ENCODE results near the gene AGMO. TPM values are rescaled to one million over a fixed set of nuclear protein-coding genes. Genes with fewer than 3 reads are reported as not detected.

AGMO gene
- total RNA-seq, 1 donor from 2014 or later = 1.2 TPM

DNA sequence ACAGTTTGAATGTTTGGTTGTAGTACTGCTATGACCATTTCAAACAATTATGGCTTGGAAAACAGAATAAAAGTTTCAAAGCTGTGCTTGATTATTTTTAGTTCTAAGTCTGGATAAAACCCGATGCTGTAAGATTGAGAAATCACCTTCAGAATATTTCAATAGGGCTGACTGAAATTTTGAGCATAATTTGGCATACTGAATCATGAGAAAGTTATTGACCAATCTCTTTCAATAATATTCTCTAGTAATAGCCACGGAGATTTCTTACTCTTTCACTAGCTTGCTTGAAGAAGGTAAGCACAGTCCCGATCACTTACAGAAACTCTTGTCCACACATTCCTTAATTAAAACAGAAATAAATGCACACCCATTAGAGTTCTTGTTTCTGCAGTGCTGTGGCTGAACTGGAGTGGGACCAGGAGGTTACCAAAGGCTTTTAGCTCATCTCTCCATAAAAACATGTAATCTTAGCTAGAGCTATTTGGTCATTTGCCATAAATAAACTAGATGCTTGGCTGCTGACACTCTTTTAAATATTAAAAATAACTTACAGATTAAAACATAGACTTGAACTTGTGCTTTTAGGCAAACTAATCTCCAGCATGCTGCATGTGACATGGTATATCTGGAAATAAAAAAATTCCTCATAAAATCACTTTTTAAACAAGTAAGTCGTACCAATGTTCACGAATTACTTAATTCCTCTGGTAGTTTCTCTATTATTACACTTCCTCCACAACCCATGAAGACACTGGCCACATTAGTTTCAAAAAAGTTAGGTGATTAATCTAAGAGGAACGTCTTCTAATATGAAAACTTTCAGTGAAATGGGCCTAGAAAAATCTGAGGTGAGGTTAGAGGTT lies 97.8 kb downstream of the AGMO start:
- DNase-seq = no peak

DNA sequence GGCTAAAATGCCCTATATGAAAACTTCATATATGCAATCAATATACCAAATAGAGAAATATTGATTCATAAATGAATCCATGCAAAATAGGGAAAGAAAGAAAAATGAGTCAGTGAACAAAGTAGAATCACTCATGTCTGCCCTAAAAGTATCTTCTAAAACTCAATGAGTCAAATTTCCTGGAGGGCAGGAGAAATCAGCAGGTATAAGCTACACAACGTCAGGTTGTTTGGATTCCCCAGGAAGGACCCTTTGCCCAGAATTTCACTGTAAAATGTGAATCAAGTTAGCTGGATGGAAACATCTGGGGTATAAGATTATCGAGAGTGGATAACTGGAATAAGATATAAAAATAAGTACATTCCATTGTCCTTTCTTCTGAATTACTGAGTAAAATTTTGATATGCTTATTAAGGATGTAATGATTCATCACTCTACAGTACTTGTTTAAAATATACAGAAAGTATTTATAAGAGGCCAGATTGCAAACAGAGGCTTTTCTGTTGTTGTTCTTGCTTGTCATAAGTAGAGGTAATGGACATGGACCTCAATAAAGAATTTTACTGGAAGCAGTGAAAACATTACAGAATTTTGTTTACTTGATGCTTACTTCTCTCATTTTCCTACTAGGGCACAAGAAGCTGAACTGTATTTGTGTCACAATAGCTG lies 99.0 kb downstream of the AGMO start:
- Mint-ChIP-seq H3K27ac (ENCODE audit: unreplicated experiment) (no peak overlapping the region), H3K36me3 (ENCODE audit: unreplicated experiment) (no peaks in the 10 kb centered on the region), H3K4me3 (ENCODE audit: unreplicated experiment) (no peak overlapping the region), H3K9me3 (ENCODE audit: unreplicated experiment) (peaks cover 2% of the 10 kb centered on the region), H3K4me1 (ENCODE audit: low read depth, unreplicated experiment) (peaks cover 23% of the 10 kb centered on the region), H3K27me3 (ENCODE audit: unreplicated experiment) (no peaks in the 10 kb centered on the region)
- TF ChIP-seq, protein P1, sequence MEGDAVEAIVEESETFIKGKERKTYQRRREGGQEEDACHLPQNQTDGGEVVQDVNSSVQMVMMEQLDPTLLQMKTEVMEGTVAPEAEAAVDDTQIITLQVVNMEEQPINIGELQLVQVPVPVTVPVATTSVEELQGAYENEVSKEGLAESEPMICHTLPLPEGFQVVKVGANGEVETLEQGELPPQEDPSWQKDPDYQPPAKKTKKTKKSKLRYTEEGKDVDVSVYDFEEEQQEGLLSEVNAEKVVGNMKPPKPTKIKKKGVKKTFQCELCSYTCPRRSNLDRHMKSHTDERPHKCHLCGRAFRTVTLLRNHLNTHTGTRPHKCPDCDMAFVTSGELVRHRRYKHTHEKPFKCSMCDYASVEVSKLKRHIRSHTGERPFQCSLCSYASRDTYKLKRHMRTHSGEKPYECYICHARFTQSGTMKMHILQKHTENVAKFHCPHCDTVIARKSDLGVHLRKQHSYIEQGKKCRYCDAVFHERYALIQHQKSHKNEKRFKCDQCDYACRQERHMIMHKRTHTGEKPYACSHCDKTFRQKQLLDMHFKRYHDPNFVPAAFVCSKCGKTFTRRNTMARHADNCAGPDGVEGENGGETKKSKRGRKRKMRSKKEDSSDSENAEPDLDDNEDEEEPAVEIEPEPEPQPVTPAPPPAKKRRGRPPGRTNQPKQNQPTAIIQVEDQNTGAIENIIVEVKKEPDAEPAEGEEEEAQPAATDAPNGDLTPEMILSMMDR (IDR thresholded peaks at IDR 0.05; ENCODE audit: partially characterized antibody, unreplicated experiment) = no peak
- no peak for DNase-seq

More for the DNA sequence above, 97.8 kb downstream of the AGMO start:
- Mint-ChIP-seq H3K27me3 (ENCODE audit: unreplicated experiment) (no peaks in the 10 kb centered on the region), H3K4me1 (ENCODE audit: low read depth, unreplicated experiment) (peaks cover 15% of the 10 kb centered on the region), H3K27ac (ENCODE audit: unreplicated experiment) (no peak overlapping the region), H3K9me3 (ENCODE audit: unreplicated experiment) (peaks cover 2% of the 10 kb centered on the region), H3K36me3 (ENCODE audit: unreplicated experiment) (no peaks in the 10 kb centered on the region), H3K4me3 (ENCODE audit: unreplicated experiment) (no peak overlapping the region)
- TF ChIP-seq, protein P1 (IDR thresholded peaks at IDR 0.05; ENCODE audit: partially characterized antibody, unreplicated experiment) = no peak

DNA sequence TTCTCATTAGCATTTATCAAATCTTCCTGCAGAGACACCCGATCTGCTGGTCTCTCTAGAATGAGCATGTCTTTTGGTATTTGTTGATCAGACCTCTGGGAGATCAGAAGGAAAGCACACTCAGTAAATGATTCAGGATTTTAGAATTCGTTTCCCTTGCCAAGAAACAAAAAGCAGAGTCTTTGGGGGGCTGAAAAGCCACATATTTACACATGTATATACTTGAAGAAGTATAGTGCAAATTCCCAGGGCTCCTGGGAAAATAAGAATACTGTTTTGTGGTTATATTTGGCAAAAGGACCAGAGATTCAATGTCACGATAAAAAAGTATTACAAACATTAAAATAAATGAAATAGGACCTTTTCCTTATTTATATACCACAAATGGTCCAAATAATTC lies 100.2 kb downstream of the AGMO start:
- TF ChIP-seq, protein P1 (IDR thresholded peaks at IDR 0.05; ENCODE audit: partially characterized antibody, unreplicated experiment) = no peak
- peak overlapping the region; percentile 49 for H3K27ac Mint-ChIP-seq (ENCODE audit: unreplicated experiment)

DNA sequence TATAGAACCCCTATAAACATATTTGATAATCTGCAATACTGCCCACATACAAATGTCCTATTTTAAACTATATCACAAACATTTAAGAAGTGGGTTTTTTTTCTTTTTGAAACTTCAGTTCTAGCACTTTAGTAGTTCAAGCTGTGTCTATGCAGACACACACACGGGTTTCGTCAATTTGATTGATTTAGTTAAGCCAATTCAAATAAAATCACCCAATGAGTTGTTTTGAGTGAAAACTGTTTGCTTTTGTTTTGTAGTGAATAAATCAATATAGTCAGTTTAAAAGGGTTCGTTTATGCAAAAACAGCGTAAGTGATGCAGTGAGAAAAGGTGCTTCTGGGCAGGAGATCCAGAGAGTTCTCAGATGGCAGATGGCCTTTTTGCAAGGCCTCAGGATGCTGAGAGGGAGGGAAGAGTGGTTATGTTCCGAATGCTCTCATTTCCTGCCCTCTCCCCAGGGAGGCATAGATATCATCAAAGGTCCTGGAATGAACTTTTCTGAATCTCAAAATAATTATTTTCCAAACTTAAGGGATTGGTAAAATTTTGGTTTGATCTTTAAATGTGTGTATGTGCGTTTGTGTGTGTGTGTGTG lies 102.7 kb downstream of the AGMO start:
- Mint-ChIP-seq H3K4me3 (ENCODE audit: unreplicated experiment) (peak overlapping the region; percentile 61), H3K27ac (ENCODE audit: unreplicated experiment) (peak overlapping the region; percentile 93), H3K36me3 (ENCODE audit: unreplicated experiment) (no peaks in the 10 kb centered on the region), H3K9me3 (ENCODE audit: unreplicated experiment) (peaks cover 2% of the 10 kb centered on the region), H3K27me3 (ENCODE audit: unreplicated experiment) (no peaks in the 10 kb centered on the region), H3K4me1 (ENCODE audit: low read depth, unreplicated experiment) (peaks cover 25% of the 10 kb centered on the region)
- TF ChIP-seq, protein P1 (IDR thresholded peaks at IDR 0.05; ENCODE audit: partially characterized antibody, unreplicated experiment) = no peak
- DNase-seq = peak; percentile 24

More for the DNA sequence above, 100.2 kb downstream of the AGMO start:
- DNase-seq = no peak
- Mint-ChIP-seq H3K9me3 (ENCODE audit: unreplicated experiment) (peaks cover 2% of the 10 kb centered on the region), H3K4me1 (ENCODE audit: low read depth, unreplicated experiment) (peaks cover 25% of the 10 kb centered on the region), H3K4me3 (ENCODE audit: unreplicated experiment) (no peak overlapping the region), H3K36me3 (ENCODE audit: unreplicated experiment) (no peaks in the 10 kb centered on the region), H3K27me3 (ENCODE audit: unreplicated experiment) (no peaks in the 10 kb centered on the region)

Data from glutamatergic neuron (in vitro differentiated cells).